ENCODE measurements around the gene DNAJB1. TPM values are rescaled to one million over a fixed set of nuclear protein-coding genes. Genes with fewer than 3 reads are reported as not detected.
"Not testable (repeated sequence)": the region's sequence is repeated elsewhere in the genome, so short reads cannot be mapped to it uniquely, and the experiment has no call there.

Gene DNAJB1
- total and polyA plus RNA-seq, 10 of the 15 experiments (the other 5 are each of a cell fraction or from before 2014, with no cell fraction given): 4.8 to 65.8 (median 34.9) TPM

DNA sequence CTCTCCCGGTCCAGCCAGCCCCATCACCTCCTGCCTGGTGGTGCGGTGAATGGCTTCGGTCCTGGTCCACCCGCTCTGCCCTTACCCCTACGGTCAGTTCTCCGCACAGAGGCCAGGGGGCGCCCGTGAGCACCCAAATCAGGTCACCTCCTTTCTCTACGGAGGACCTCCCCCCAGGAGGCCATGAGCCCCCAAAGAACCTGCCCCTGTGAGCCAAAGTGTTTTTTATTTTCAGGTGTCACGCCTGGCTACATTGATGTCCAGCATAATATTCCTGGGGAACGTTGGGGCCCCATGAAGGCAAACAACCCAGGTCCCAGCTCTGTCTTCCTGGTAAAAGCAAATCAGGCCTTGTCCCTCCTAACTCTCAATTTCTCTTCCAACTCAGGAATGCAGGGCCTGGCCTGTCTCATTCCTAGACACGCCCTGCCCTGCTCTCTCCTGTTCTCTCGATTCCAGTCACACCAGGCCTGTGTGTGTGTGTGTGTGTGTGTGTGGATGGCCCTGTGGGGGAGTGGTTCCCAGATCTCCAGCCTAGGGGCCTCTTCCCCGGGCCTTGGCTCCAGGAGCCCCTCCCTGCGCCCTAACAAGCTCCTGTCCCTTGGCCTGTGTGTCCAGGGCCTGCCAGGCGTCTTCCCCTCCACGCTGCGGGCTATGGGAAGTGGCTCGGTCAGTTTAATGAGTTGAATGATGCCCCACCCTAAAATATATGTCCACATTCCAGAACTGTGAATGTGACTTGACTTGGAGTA, 12.5 kb downstream of the DNAJB1 start:
- H3K27ac ChIP-seq (ENCODE audit: control insufficient read depth, insufficient read depth): no peak overlapping the region
- H2AFZ ChIP-seq (ENCODE audit: control insufficient read depth, low read depth, low read length): peak overlapping the region; percentile 80
- no peak for DNase-seq (ENCODE audit: low read depth, low spot score)
- BruUV-seq (replicated peaks): no TSS peak
- intact Hi-C loops (cut with micrococcal nuclease; ENCODE audit: unreplicated experiment) (no loop called here), in situ Hi-C loops (cut with MboI) (no loop called here)
- no peaks in the 10 kb centered on the region for H4K20me1 ChIP-seq (ENCODE audit: control insufficient read depth, insufficient read depth)
- no peak overlapping the region for H3K4me3 ChIP-seq
- no peaks in the 10 kb centered on the region for H3K27me3 ChIP-seq (replicated peaks in 1 of 2; ENCODE audit: control insufficient read depth in 2 of 2, insufficient read depth in 2 of 2, low read length in 1 of 2)
- ChIA-PET POLR2A (no interaction called here), RAD21 (ENCODE audit: unreplicated experiment) (no interaction called here), CTCF (interaction anchor here (1.0 to 5.3 kb wide), 8 partner anchors 9 to 369 kb away, joined by 3 to 41 read pairs (median 4); partner anchors contain the start of genes ASF1B, DNAJB1 and GIPC1), SMC1A (ENCODE audit: uncharacterized antibody, unreplicated experiment) (interaction anchor here (0.7 kb wide), 1 partner anchor 11 kb away, joined by 4 read pairs; no protein-coding TSS in a partner anchor)
- peak; percentile 47 for FAIRE-seq
- H3K79me2 ChIP-seq (ENCODE audit: control insufficient read depth, insufficient read depth, low read length): no peaks in the 10 kb centered on the region
- no peak overlapping the region for H3K4me2 ChIP-seq (ENCODE audit: control insufficient read depth, insufficient read depth)
- TF ChIP-seq YY1 (IDR thresholded peaks at IDR 0.05; ENCODE audit: low read depth, low read length) (0 out of 2 replicates have a peak, but pooled peaks have one; percentile 23), CTCF (IDR thresholded peaks at IDR 0.05 in 2 of 3, conservative IDR thresholded peaks at IDR 0.05 in 1 of 3; ENCODE audit: control insufficient read depth in 2 of 3, extremely low read depth in 1 of 3, insufficient read depth in 1 of 3, low read depth in 3 of 3, low read length in 3 of 3) (peak; percentile 73 to 95 (median 85)), RAD21 (IDR thresholded peaks at IDR 0.05; ENCODE audit: insufficient read depth, low read depth, low read length) (peak; percentile 39; the same call in 1 of the 2 replicates), PAX5 (IDR thresholded peaks at IDR 0.05; ENCODE audit: borderline replicate concordance, low read depth, low read length) (no peak), SMC3 (IDR thresholded peaks at IDR 0.05; ENCODE audit: borderline replicate concordance, low read length) (peak; percentile 38; the same call in 1 of the 2 replicates), MYB (IDR thresholded peaks at IDR 0.05; ENCODE audit: borderline replicate concordance, low read depth, low read length) (no peak)
- TF ChIP-seq, protein P1, sequence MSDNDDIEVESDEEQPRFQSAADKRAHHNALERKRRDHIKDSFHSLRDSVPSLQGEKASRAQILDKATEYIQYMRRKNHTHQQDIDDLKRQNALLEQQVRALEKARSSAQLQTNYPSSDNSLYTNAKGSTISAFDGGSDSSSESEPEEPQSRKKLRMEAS (IDR thresholded peaks at IDR 0.05; ENCODE audit: low read depth, low read length): no peak
- H3K9me3 ChIP-seq (replicated peaks; ENCODE audit: control insufficient read depth, insufficient read depth, low read length): no peaks in the 10 kb centered on the region
- no peak overlapping the region for H3K9ac ChIP-seq (ENCODE audit: control insufficient read depth, insufficient read depth, low read length)
- WGBS (ENCODE audit: insufficient coverage, insufficient replicate concordance, low lambda C conversion rate, missing lambda C conversion rate): 25% methylated on average over 19 of the region's 19 CpGs
- no peaks in the 10 kb centered on the region for H3K36me3 ChIP-seq (ENCODE audit: control insufficient read depth in 2 of 2, insufficient read depth in 2 of 2, low read length in 1 of 2)
- H3K4me1 ChIP-seq (ENCODE audit: control insufficient read depth, insufficient read depth, low read length): peaks cover 4% of the 10 kb centered on the region; the same call in 1 of the 2 replicates
- ATAC-seq: peak; percentile 97

- H3K27ac ChIP-seq (ENCODE audit: control insufficient read depth, insufficient read depth); in situ Hi-C loops (cut with MboI); POLR2A ChIA-PET; RAD21 ChIA-PET (ENCODE audit: unreplicated experiment); DNase-seq (ENCODE audit: low read depth, low spot score); ATAC-seq; H3K4me3 ChIP-seq; BruUV-seq (replicated peaks); H3K9ac ChIP-seq (ENCODE audit: control insufficient read depth, insufficient read depth, low read length); intact Hi-C loops (cut with micrococcal nuclease; ENCODE audit: unreplicated experiment); FAIRE-seq; H4K20me1 ChIP-seq (ENCODE audit: control insufficient read depth, insufficient read depth); H3K79me2 ChIP-seq (ENCODE audit: control insufficient read depth, insufficient read depth, low read length); H3K9me3 ChIP-seq (replicated peaks; ENCODE audit: control insufficient read depth, insufficient read depth, low read length); H2AFZ ChIP-seq (ENCODE audit: control insufficient read depth, low read depth, low read length); H3K4me1 ChIP-seq (ENCODE audit: control insufficient read depth, insufficient read depth, low read length); H3K27me3 ChIP-seq (replicated peaks in 1 of 2; ENCODE audit: control insufficient read depth in 2 of 2, insufficient read depth in 2 of 2, low read length in 1 of 2); H3K36me3 ChIP-seq (ENCODE audit: control insufficient read depth in 2 of 2, insufficient read depth in 2 of 2, low read length in 1 of 2); H3K4me2 ChIP-seq (ENCODE audit: control insufficient read depth, insufficient read depth): not testable (repeated sequence)
- CTCF ChIA-PET: interaction anchor here (0.6 to 5.3 kb wide), 9 partner anchors 12 to 1572 kb away, joined by 3 to 41 read pairs (median 3); partner anchors contain the start of gene DNAJB1
- WGBS (ENCODE audit: insufficient coverage, insufficient replicate concordance, low lambda C conversion rate, missing lambda C conversion rate): 67% methylated on average over 8 of the region's 8 CpGs
- SMC1A ChIA-PET (ENCODE audit: uncharacterized antibody, unreplicated experiment): interaction anchor here (1.0 to 1.5 kb wide), 3 partner anchors 13 to 72 kb away, joined by 4 to 5 read pairs (median 4); partner anchors contain the start of gene PKN1
These were observed 13.6 kb downstream of the DNAJB1 start for GRCh38 chr19:14504575-14504974.
